BJ (cell line): ENCODE results near the gene ALDOC. TPM values are rescaled to one million over a fixed set of nuclear protein-coding genes. Genes with fewer than 3 reads are reported as not detected.
A peak's percentile ranks its signal among the peaks of the same experiment; 100 is the strongest.

Source experiments
- CTCF ChIA-PET: fragments of 350-600 bp; formaldehyde crosslinking; extraction: SDS; loops from one replicate; lab custom pipeline; 2021; ENCODE audit warnings: antibody characterized with exemption, inconsistent platforms; lab: Yijun Ruan, JAX
- POLR2A ChIA-PET: fragments of 300-600 bp; sonication (Branson Sonifier 250); formaldehyde crosslinking; extraction: SDS; loops from one replicate; lab custom pipeline; 2021; ENCODE audit warnings: antibody characterized with exemption; lab: Charles Lee
- DNase-seq: peaks from one replicate; pipeline ENCODE4 v3.0.0-alpha.2; 2011; ENCODE audit warnings: low read depth
- H3K27me3 ChIP-seq: 2 replicates; pipeline ENCODE4 v1.6.0; 2011; ENCODE audit warnings: low read length; ENCODE audit not compliant: control insufficient read depth, insufficient read depth
- H3K36me3 ChIP-seq: 2 replicates; pipeline ENCODE4 v1.5.1; 2011; ENCODE audit warnings: low read length; ENCODE audit not compliant: control insufficient read depth, insufficient read depth
- H3K4me3 ChIP-seq: 2 replicates; pipeline ENCODE4 v1.5.1; 2011; ENCODE audit warnings: low read depth, mild to moderate bottlenecking, control low read depth, low read length
- polyA minus RNA-seq: library from RNA; depleted of rRNA, polyadenylated mRNA; stranded (reverse); fragments of >200 nt; gene quantifications from 2 replicates; pipeline ENCODE4 v1.2.3, GENCODE V29; 2011; rRNA and poly(A)+ RNA removed
- polyA plus RNA-seq: library from polyadenylated mRNA; depleted of rRNA; stranded (reverse); fragments of >200 nt; gene quantifications from 2 replicates; pipeline ENCODE4 v1.2.3, GENCODE V29; 2011; rRNA removed
- TF ChIP-seq, protein P1 (sequence below): IDR thresholded peaks from 2 replicates; pipeline ENCODE4 v1.5.1; 2011; ENCODE audit warnings: low read depth, mild to moderate bottlenecking, control low read depth, inconsistent platforms, low read length, moderate library complexity; ENCODE audit not compliant: insufficient read depth

The ALDOC gene
- polyA plus RNA-seq, result 50.0 and 65.4 TPM in 2 replicates
- 25.0 and 43.8 TPM in 2 replicates for polyA minus RNA-seq

DNA sequence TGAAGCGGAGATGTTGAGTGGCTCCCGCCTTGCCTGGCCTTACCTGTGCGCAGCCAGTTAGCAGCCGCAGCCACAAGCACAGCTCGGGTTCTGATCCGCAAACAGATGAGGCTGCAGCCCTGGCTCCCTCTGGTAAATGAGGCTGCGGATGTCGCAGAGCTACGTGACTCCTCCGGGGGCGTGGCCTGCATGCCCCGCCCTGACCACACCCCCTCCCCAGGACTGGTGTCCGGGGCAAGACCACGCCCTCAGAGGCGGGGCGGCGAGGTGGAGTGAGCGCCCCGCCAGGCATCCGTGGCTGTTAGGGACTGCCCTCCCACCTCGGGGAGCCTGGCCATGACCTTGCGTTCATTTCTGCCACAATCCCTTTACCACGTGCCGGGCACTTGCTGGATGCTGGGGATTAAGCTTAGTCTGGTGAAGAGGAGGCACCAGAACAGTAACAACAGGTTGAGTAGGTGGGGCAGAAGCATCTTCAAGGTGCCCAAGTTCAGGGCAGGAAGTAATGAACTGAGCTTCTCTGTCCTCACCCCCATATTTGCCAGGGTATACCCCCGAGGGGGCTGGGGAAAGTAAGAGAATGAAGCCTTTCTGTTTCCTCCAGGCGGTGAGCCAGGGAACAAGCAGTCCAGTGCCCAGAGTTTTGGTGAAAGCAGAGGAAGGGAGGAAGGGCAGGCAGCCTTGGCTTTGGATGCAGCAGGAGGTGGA lies at the start of gene ALDOC:
ALDOC (minus strand) TSS at position 138 of the 708 bp plus-strand sequence. CDS start 1,363 bp downstream, outside the sequence.
- POLR2A ChIA-PET, result interaction anchor here (0.6 kb wide), 1 partner anchor 381 kb away, joined by 4 read pairs; no protein-coding TSS in a partner anchor
- H3K36me3 ChIP-seq, result peaks cover 14% of the 10 kb centered on the region
- DNase-seq, result peak; percentile 66
- CTCF ChIA-PET, result interaction anchor here (0.7 to 1.9 kb wide), 6 partner anchors 12 to 36 kb away, joined by 3 to 7 read pairs (median 6); partner anchors contain the start of gene UNC119
- H3K27me3 ChIP-seq, result no peaks in the 10 kb centered on the region
- TF ChIP-seq, protein P1, sequence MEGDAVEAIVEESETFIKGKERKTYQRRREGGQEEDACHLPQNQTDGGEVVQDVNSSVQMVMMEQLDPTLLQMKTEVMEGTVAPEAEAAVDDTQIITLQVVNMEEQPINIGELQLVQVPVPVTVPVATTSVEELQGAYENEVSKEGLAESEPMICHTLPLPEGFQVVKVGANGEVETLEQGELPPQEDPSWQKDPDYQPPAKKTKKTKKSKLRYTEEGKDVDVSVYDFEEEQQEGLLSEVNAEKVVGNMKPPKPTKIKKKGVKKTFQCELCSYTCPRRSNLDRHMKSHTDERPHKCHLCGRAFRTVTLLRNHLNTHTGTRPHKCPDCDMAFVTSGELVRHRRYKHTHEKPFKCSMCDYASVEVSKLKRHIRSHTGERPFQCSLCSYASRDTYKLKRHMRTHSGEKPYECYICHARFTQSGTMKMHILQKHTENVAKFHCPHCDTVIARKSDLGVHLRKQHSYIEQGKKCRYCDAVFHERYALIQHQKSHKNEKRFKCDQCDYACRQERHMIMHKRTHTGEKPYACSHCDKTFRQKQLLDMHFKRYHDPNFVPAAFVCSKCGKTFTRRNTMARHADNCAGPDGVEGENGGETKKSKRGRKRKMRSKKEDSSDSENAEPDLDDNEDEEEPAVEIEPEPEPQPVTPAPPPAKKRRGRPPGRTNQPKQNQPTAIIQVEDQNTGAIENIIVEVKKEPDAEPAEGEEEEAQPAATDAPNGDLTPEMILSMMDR, result no peak
- H3K4me3 ChIP-seq, result peak within 1 kb of the TSS; percentile 39

GRCh38 chr17:28624148-28624547 lies 47.5 kb upstream of the ALDOC start:
- DNase-seq, result no peak
- no peaks in the 10 kb centered on the region for H3K27me3 ChIP-seq
- H3K4me3 ChIP-seq, result no peak overlapping the region
- H3K36me3 ChIP-seq, result peaks cover 10% of the 10 kb centered on the region
- ChIA-PET CTCF (interaction anchor here (0.7 to 4.4 kb wide), 4 partner anchors 11 to 37 kb away, joined by 3 to 21 read pairs (median 4); partner anchors contain the start of genes BLTP2 and SDF2), POLR2A (no interaction called here)
- TF ChIP-seq, protein P1, result no peak

DNA sequence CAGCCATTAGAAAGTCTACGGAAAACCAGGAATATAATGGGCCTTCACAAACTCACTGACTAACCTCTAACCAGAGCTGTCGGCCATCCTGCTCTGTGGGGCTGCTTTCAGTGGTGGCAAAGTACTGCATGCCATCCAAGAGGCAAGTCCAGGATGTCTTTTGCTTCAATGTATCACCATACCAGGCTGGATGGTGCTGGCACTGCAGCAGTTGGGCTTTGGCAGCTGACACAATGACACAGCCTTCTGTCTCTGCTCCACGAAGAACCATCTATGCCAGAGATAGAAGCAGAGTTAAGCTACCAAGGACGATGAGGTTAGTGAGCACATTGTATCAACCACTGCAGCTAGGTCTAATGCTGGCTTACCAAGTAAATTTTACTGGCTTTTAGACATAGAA lies 47.0 kb upstream of the ALDOC start:
- no peaks in the 10 kb centered on the region for H3K27me3 ChIP-seq
- POLR2A ChIA-PET, result no interaction called here
- peaks cover 11% of the 10 kb centered on the region for H3K36me3 ChIP-seq
- CTCF ChIA-PET, result interaction anchor here (0.5 to 4.4 kb wide), 5 partner anchors 11 to 278 kb away, joined by 3 to 21 read pairs (median 4); partner anchors contain the start of gene BLTP2
- H3K4me3 ChIP-seq, result no peak overlapping the region
- TF ChIP-seq, protein P1, result no peak
- no peak for DNase-seq

DNA sequence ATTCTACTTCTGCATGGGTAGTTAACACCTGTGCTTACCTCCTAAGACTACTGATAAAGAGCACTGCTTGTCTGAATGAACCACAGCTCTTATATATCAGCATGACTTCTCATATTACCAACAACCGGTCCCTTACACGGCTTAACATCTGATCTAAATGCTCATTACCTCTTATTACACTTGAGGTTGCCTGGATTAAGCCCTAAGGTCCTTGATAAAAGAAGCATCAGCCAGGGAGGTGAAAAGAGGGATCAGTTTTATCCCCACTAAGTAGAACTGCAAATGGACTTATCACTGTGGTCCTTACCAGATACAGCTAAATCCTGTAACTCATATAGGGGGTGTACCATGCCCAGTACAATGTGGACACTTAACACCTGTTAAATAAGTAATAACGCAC lies 45.5 kb upstream of the ALDOC start:
- H3K4me3 ChIP-seq, result no peak overlapping the region
- H3K36me3 ChIP-seq, result peaks cover 11% of the 10 kb centered on the region
- DNase-seq, result no peak
- TF ChIP-seq, protein P1, result no peak
- ChIA-PET CTCF (interaction anchor here (1.0 to 4.4 kb wide), 2 partner anchors 9 to 74 kb away, joined by 3 to 21 read pairs; no protein-coding TSS in a partner anchor), POLR2A (no interaction called here)
- no peaks in the 10 kb centered on the region for H3K27me3 ChIP-seq

DNA sequence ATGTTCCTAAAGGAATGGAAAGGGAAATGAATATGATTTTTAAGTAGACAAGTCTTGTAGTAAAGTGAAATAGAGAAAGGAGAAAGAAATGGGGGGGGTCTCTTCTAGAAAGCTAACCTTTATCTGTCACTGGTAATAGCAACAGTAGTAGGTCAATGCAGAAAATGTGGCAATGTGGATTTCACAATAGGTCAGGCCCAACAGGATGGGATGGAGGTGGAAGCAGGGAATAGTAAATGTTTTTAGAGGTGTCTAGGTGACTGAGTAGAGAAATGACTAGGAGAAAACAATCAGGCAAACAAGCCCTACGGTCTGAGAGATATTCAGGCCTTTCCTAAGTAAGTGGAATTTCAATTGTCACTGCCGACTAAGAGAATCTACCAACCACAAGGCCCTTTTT lies 43.3 kb upstream of the ALDOC start:
- CTCF ChIA-PET, result interaction anchor here (0.9 to 2.4 kb wide), 4 partner anchors 10 to 79 kb away, joined by 3 to 14 read pairs (median 3); no protein-coding TSS in a partner anchor
- Histone ChIP-seq H3K27me3 (no peaks in the 10 kb centered on the region), H3K4me3 (no peak overlapping the region), H3K36me3 (peaks cover 21% of the 10 kb centered on the region)
- POLR2A ChIA-PET, result no interaction called here
- DNase-seq, result no peak
- TF ChIP-seq, protein P1, result no peak
